GM12872 (cell line): ENCODE data around the gene POTED.
"Not testable (repeated sequence)": the region's sequence is repeated elsewhere in the genome, so short reads cannot be mapped to it uniquely, and the experiment has no call there.

Experiments
- CTCF ChIP-seq: IDR thresholded peaks from 3 replicates; pipeline ENCODE4 v1.5.1; 2011; ENCODE audit warnings: low read depth, mild to moderate bottlenecking, low read length, moderate library complexity; ENCODE audit not compliant: insufficient read depth

The POTED gene

GRCh38 chr21:13609477-13609876, at the start of gene POTED:
Gene POTED (plus strand): TSS chr21:13609777. CDS start chr21:13610229, 452 bp downstream.
- TF ChIP-seq CTCF: not testable (repeated sequence)
